Activated T-cell treated with anti-CD3 and anti-CD28 coated beads, Interleukin-2, amount 50 U/mL, for 24 hours (primary cell): ENCODE measurements around the gene HMCN1.

Experiments used
- DNase-seq: peaks from one replicate; pipeline ENCODE4 v3.0.0-alpha.2; 2020
- H3K27ac Mint-ChIP-seq: 2 replicates; pipeline ENCODE4 v1.8.0; 2020; ENCODE audit warnings: mild to moderate bottlenecking, mixed read lengths
- H3K27me3 Mint-ChIP-seq: 2 replicates; pipeline ENCODE4 v1.8.0; 2020; ENCODE audit warnings: mixed read lengths
- H3K36me3 Mint-ChIP-seq: 2 replicates; pipeline ENCODE4 v1.8.0; 2020; ENCODE audit warnings: low read depth, mixed read lengths
- H3K4me1 Mint-ChIP-seq: 2 replicates; pipeline ENCODE4 v1.8.0; 2020; ENCODE audit warnings: low read depth, mixed read lengths
- H3K4me3 Mint-ChIP-seq: 2 replicates; pipeline ENCODE4 v1.8.0; 2020; ENCODE audit warnings: mild to moderate bottlenecking, moderate library complexity, mixed read lengths
- H3K9me3 Mint-ChIP-seq: 2 replicates; pipeline ENCODE4 v1.8.0; 2020; ENCODE audit warnings: mixed read lengths

HMCN1 gene

DNA sequence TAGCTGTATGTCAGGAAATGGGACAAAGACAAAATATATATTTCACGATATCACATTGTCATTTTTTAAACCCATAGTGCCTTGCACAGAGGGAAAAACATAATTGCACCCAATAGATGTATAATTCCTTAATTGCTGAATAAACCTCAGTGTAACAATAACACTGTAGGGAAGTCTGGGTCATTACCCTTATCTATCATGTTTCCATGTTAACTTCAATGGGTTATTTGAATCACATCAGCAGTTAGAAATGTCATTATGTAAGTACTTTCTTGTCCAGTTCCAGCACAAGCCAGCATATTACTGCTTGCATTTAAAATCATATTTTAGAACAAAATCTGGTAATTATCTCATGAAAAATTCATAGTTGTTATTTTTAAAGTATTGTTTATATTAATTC is 222.7 kb downstream of the HMCN1 start:
- Mint-ChIP-seq H3K9me3 (no peaks in the 10 kb centered on the region), H3K4me3 (no peak overlapping the region), H3K36me3 (no peaks in the 10 kb centered on the region), H3K4me1 (no peaks in the 10 kb centered on the region), H3K27me3 (peaks cover 6% of the 10 kb centered on the region), H3K27ac (no peak overlapping the region)
- DNase-seq: no peak

DNA sequence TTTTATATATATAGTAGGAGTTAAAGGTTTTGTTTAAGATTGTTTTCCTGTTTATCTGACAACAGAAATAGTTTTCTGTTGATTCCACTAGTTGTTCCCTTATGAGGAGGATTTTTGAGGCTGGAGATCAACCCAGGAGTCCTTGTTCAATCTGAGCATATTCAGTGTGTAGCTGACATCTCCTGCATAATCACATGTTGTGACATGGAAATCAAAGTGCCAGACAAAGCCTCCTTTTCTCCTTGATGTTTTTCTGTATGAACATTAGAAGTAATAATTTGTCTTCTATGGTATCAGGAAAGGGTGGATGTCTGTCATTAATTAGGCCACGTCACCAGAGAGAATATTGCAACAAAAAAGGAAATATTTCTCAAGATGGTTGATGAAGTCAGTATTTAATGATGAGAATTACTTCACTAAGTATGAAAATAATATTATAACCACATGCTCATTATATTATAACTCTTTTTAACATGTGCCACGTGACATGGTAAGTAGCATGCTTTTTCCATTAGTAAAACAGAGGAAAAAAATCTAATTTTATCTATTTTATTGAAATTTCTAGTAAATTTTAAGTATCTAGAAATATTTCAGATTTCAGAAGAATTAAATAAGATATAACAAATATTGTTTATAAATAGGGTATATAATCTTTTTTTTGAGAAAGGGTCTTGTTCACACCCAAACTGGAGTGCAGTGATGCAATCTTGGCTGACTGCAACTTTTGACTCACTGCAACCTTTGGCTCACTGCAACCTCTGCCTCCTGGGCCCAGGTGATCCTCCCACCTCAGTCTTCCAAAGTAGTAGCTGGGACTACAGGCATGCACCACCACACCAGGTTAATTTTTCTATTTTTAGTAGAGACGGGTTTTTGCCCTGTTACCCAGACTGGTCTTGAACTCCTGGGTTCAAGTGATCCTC is 223.5 kb downstream of the HMCN1 start:
- H3K4me3 Mint-ChIP-seq: no peak overlapping the region
- no peaks in the 10 kb centered on the region for H3K36me3 Mint-ChIP-seq
- peaks cover 6% of the 10 kb centered on the region for H3K27me3 Mint-ChIP-seq
- DNase-seq: no peak
- no peaks in the 10 kb centered on the region for H3K9me3 Mint-ChIP-seq
- H3K4me1 Mint-ChIP-seq: no peaks in the 10 kb centered on the region
- H3K27ac Mint-ChIP-seq: no peak overlapping the region

DNA sequence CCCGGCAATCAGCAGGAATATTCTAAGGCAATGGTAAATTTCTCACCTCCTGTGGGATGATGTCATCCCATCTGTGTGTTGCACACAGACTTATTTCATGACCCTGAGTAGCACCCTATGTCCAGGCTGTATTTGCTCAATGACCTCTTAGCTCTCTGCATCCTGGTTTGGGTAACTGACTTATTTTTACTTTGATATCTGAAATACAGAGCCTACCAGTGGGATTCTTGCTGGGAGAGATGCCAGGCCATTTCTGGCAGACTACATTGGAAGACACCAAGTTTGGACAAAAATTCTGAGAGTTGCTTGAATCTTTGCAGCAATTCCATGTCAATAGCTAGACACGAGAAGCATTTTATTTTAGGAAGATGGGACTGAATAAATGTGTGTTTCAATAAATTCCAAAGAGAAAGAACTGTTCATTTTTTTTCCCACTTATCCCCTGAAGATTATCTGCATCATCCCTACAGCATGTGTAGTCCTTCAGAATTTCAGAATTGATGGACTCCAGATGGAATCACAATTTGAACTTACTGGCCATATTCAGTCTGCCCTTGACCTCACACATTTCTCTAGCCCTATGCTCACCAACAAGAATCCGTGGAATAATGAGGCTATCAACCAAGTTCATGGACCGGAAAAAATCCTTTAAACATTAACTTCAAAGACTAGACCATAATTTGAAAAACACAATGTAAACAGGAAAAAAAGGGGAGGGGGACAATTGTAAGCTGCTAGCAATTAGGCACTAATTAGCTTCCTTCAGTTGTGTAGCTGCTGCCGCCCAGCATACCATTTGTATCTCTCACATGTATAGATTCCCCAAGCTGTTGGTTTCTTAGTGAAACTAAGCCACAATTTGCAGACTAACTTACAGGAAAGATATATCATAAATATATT is 226.5 kb downstream of the HMCN1 start:
- Mint-ChIP-seq H3K9me3 (no peaks in the 10 kb centered on the region), H3K36me3 (no peaks in the 10 kb centered on the region), H3K4me3 (no peak overlapping the region), H3K27ac (no peak overlapping the region), H3K4me1 (no peaks in the 10 kb centered on the region), H3K27me3 (peaks cover 6% of the 10 kb centered on the region)
- no peak for DNase-seq

DNA sequence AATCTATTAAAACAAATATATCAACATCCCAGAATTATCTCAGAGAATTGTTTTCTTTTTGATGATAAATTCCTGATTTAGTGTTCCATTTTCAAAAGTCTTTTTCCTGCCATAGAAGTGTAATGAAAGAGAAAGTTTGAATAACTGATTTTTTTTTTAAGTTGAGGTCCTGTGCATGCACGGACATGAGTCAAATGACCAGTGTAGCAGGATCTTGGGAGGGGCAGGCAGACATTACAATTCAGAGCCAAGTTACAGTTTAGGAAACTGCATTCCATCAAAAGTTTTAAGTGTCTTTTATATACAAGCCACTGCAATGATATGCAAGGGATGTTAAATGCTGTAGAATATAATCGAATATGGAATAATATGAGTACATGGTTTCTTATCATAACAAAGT is 227.5 kb downstream of the HMCN1 start:
- H3K27ac Mint-ChIP-seq: no peak overlapping the region
- no peaks in the 10 kb centered on the region for H3K9me3 Mint-ChIP-seq
- peaks cover 6% of the 10 kb centered on the region for H3K27me3 Mint-ChIP-seq
- H3K4me1 Mint-ChIP-seq: no peaks in the 10 kb centered on the region
- no peak overlapping the region for H3K4me3 Mint-ChIP-seq
- DNase-seq: no peak
- H3K36me3 Mint-ChIP-seq: no peaks in the 10 kb centered on the region

DNA sequence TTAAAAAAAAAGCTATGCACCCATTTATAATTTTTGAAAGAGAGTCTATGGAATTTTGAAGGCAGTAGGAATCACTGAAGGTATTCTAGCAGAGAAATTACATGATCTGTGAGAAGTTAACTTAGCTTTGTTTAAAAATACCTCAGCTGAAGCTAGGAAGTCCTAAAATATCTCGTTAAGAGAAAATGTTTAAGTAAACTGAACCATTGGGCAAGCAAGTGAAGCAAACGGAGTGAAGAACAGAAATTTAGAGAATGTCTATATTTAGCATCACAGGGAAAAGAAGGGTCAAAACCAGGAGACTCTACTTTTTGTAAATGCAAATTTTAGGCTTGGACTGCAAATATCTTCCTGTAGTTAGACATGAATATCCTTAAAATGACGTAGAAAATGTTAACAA is 230.8 kb downstream of the HMCN1 start:
- DNase-seq: no peak
- peaks cover 17% of the 10 kb centered on the region for H3K27me3 Mint-ChIP-seq
- H3K27ac Mint-ChIP-seq: no peak overlapping the region
- H3K36me3 Mint-ChIP-seq: no peaks in the 10 kb centered on the region
- H3K4me1 Mint-ChIP-seq: no peaks in the 10 kb centered on the region
- H3K9me3 Mint-ChIP-seq: no peaks in the 10 kb centered on the region
- no peak overlapping the region for H3K4me3 Mint-ChIP-seq

DNA sequence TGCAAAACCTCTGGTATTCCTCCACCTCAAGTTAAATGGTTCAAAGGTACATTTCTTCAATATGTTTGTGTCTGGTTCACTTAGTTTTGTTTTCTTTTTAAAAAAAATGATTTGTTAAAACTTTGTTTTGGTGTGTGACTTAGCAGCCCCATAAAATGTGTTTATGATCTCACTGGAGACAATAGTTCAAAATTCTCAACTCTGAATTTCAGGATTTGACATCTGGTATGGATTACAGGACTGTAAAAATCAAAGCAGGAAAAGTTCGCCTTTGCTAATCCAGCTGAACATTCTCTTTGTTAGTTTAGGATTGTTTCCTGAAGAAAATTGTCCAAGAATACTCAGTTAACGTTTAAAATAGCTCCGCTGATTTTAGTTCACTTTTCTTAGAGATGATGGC is 231.7 kb downstream of the HMCN1 start:
- H3K4me3 Mint-ChIP-seq: no peak overlapping the region
- H3K36me3 Mint-ChIP-seq: no peaks in the 10 kb centered on the region
- H3K9me3 Mint-ChIP-seq: no peaks in the 10 kb centered on the region
- DNase-seq: no peak
- H3K27ac Mint-ChIP-seq: no peak overlapping the region
- no peaks in the 10 kb centered on the region for H3K4me1 Mint-ChIP-seq
- H3K27me3 Mint-ChIP-seq: peaks cover 18% of the 10 kb centered on the region

DNA sequence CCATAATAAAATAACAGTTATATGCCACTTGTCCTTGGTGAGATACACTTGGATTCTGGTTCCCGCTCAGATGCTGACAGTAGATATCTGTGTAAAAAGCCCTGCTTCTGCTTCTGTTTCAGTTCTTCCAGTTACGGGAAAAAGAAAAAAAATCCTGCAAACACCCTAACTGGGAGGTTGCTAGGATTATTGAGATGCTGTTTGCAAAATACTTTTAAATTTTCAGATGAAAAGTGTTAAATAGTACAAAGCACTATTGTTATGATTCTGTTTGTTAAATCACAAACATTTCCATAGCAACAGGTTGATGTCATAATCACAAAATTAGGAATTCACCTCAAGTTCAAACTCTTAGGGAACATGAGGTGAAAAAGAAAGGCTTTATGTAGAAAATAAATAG is 232.3 kb downstream of the HMCN1 start:
- H3K4me1 Mint-ChIP-seq: no peaks in the 10 kb centered on the region
- no peaks in the 10 kb centered on the region for H3K9me3 Mint-ChIP-seq
- no peak overlapping the region for H3K4me3 Mint-ChIP-seq
- no peak for DNase-seq
- H3K36me3 Mint-ChIP-seq: no peaks in the 10 kb centered on the region
- H3K27me3 Mint-ChIP-seq: peaks cover 17% of the 10 kb centered on the region
- H3K27ac Mint-ChIP-seq: no peak overlapping the region

DNA sequence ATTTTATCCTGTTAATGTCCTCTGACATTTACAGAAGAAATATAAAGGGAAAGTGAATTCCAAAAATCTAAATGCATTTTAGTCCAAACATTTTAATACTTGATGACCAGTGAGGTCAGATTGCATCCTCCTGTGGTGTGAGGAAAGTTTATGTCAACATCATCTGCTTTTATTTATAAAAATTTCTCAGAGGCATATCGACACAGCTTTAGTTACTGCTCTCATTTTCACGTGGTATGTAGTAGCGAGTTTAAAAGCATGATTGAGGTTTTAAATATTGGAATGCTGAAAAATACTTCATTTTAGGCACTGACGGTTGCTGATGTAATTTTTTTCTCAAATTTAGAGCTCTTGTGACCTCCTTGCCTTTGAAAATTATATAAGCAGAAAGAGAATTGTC is 234.8 kb downstream of the HMCN1 start:
- no peak overlapping the region for H3K4me3 Mint-ChIP-seq
- H3K4me1 Mint-ChIP-seq: no peaks in the 10 kb centered on the region
- DNase-seq: no peak

DNA sequence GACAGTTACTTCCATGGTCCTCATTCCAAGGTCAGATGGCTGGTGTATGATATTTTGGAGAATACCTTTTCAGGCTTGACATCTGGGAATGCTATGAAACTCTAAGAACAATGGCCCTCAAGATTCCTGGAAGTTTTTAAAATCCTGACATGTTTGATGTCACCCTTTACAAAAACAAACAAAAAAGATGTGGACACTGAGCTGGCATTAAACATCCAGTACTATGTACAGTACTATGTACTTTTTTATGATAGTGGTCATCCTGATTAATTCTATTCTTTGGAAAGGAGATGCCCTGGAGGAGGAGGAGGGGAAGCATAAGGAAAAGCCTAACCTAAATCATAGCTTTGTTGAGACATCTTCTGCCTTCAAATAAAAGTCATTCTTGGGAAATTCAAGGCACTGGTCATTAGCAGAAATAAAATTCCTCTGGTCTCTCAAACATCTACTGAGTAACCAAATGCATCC is 235.4 kb downstream of the HMCN1 start:
- H3K36me3 Mint-ChIP-seq: no peaks in the 10 kb centered on the region
- DNase-seq: no peak
- no peaks in the 10 kb centered on the region for H3K4me1 Mint-ChIP-seq
- peaks cover 17% of the 10 kb centered on the region for H3K27me3 Mint-ChIP-seq
- no peaks in the 10 kb centered on the region for H3K9me3 Mint-ChIP-seq
- H3K4me3 Mint-ChIP-seq: no peak overlapping the region
- no peak overlapping the region for H3K27ac Mint-ChIP-seq

More for the DNA sequence above, 234.8 kb downstream of the HMCN1 start:
- H3K9me3 Mint-ChIP-seq: no peaks in the 10 kb centered on the region
- H3K36me3 Mint-ChIP-seq: no peaks in the 10 kb centered on the region
- H3K27me3 Mint-ChIP-seq: peaks cover 17% of the 10 kb centered on the region
- H3K27ac Mint-ChIP-seq: no peak overlapping the region

DNA sequence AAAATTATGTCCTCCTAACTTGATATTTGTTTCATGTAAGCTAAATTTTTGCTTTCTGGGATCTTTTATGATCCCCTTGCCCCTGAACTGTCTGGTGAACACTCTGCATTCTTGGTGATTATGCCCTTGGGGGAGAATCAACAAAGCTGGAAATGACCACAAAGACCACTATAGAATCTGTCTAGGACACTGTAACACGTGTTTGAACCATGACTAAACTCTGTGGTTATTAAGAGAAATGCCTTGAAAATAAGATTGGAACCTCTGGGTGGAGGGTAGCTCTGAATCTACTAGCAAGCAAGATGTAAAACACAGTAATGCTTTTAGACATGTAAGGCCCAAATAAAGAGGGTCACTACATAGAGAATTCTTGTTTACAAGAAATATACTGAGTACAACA is 237.5 kb downstream of the HMCN1 start:
- Mint-ChIP-seq H3K9me3 (no peaks in the 10 kb centered on the region), H3K36me3 (no peaks in the 10 kb centered on the region), H3K27ac (no peak overlapping the region), H3K27me3 (peaks cover 20% of the 10 kb centered on the region), H3K4me1 (no peaks in the 10 kb centered on the region), H3K4me3 (no peak overlapping the region)
- no peak for DNase-seq

DNA sequence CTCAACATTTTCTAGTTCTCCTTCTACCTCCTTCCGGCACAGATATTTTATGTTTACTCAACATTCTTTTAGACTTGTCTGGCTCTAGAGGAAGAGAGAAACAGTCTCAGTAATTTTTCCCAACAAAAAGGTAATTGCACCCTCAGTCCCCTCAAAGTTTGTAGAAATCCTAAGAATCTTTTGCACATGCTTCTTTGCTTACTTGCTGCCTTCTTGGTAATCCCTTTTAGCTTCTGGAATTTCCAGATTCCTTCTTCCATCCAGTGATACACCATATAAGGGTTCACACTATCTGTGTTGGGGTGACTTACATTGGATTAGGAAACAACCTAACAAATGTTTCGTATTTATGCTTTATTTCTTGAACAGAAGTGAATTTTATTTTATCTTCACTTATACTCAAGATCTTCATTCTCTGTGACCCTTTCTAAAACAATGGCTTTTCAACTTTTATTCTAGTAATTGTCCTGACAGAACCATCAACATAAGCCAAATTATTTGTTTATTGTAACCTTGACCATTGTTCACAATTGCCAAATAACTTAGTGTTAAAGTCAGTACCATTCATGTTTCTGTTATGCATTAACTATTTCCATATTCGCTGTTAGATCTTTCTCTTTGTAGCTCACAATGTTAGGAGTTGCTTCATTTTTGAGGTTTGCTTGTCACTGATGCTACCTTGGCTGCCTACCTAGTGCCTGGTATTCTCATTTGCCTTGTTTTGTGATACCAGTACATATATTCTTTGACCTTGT is 238.1 kb downstream of the HMCN1 start:
- Mint-ChIP-seq H3K9me3 (no peaks in the 10 kb centered on the region), H3K4me3 (no peak overlapping the region), H3K27me3 (peaks cover 17% of the 10 kb centered on the region), H3K36me3 (no peaks in the 10 kb centered on the region), H3K4me1 (no peaks in the 10 kb centered on the region), H3K27ac (no peak overlapping the region)
- no peak for DNase-seq

DNA sequence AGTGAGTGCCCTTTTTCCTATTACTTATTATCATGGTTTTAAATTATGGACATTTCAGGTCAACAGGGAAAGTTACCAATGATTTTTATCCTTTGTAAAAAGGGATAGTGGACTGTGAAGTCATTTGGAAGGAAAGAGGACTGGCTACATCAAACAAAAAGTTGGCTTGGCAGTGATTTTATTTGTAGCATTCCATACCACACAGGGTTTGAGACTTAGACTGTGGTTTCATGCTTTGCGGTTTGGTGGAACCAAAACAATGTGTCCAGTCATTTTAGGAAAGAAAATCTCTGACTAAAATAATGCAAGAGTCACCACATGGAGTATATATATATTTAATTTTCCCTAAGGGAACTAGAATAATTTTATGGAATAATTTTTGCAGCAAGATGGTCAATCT is 239.5 kb downstream of the HMCN1 start:
- H3K27me3 Mint-ChIP-seq: peaks cover 14% of the 10 kb centered on the region
- no peaks in the 10 kb centered on the region for H3K9me3 Mint-ChIP-seq
- H3K4me3 Mint-ChIP-seq: no peak overlapping the region
- H3K27ac Mint-ChIP-seq: no peak overlapping the region
- no peaks in the 10 kb centered on the region for H3K4me1 Mint-ChIP-seq
- DNase-seq: no peak
- no peaks in the 10 kb centered on the region for H3K36me3 Mint-ChIP-seq

DNA sequence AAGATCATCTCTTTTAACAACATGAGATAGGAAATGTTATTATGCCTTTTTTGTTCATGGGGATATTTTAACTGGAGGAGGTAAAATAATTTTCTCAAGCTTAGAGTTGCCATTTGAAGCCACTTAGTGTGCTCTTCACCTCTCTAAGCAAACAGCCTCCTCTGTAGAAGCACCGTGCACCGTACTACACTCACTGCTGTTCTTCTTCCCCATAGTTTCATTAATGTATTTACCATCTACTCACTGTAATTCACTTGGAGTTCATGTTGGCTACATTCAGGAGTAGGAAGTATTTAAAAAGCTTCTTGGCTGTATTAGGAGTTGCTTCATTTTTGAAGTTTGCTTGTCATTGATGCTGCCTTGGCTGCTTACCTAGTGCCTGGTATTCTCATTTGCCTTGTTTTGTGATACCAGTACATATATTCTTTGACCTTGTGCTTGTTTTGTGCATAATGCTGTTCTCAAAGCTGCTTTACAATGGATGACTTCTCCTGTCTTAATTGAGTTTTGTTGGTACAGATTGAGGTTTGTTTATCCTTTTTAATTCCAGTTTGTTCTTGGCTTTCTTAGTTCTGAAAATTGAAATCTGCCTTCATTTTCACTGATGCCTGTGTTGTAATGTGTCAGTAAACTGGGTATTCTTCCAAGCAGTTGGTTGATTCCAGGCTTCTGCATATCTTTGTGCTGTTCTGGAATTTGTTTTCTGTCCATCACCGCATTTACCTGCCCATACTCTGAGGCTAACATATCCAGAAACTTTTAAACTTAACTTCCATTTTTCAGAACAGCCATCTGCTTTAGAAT is 240.4 kb downstream of the HMCN1 start:
- peaks cover 9% of the 10 kb centered on the region for H3K27me3 Mint-ChIP-seq
- H3K9me3 Mint-ChIP-seq: no peaks in the 10 kb centered on the region
- no peaks in the 10 kb centered on the region for H3K36me3 Mint-ChIP-seq
- no peak for DNase-seq
- no peak overlapping the region for H3K4me3 Mint-ChIP-seq
- no peaks in the 10 kb centered on the region for H3K4me1 Mint-ChIP-seq
- no peak overlapping the region for H3K27ac Mint-ChIP-seq

DNA sequence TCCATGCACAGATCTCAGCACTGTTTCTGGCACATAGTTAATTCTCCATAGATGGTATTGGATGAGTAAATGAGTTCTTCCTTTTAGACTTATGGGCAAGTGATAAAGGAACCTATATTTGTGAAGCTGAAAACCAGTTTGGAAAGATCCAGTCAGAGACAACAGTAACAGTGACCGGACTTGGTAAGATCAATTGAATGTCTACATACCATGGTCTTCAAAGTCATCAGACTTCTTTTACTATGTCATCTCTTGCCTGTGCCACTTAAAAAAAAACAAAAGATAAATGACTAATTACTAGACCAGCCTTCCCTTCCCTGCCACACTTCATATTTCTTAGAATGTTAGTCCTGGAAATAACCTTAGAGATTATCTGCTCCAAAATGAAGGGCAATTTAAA is 246.7 kb downstream of the HMCN1 start:
- Mint-ChIP-seq H3K27ac (no peak overlapping the region), H3K27me3 (no peaks in the 10 kb centered on the region), H3K4me3 (no peak overlapping the region)

More for the DNA sequence above, 246.7 kb downstream of the HMCN1 start:
- Mint-ChIP-seq H3K9me3 (no peaks in the 10 kb centered on the region), H3K36me3 (no peaks in the 10 kb centered on the region), H3K4me1 (no peaks in the 10 kb centered on the region)
- no peak for DNase-seq
